ENCODE results near the gene NKAP. TPM values are rescaled to one million over a fixed set of nuclear protein-coding genes. Genes with fewer than 3 reads are reported as not detected.
A peak's percentile ranks its signal among the peaks of the same experiment; 100 is the strongest.

NKAP gene
- total RNA-seq, 2 donors from 2014 or later = 6.5 to 7.1 TPM

DNA sequence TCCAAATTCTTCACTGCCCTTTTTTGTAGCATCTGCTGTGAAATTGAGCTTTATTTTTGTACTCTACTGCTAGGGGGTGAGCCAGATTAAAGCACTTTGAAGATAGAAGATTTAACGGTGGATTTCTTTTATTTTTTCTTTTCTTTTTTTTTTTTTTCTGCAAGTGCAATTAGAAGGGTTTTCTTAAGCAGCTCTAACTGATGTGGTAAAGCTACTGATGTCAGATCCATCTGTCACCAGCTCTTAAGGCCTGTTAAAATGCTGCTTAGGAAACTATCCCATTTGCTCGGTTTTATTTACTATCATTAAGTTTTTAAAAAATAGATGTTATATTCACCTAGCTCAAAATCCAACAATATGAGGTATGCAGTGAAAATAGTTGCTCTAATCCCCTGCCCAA, 64.8 kb downstream of the NKAP start:
- DNase-seq (no peak), ATAC-seq (no peak)
- intact Hi-C loops (cut with DNase I, micrococcal nuclease) = no loop called here

DNA sequence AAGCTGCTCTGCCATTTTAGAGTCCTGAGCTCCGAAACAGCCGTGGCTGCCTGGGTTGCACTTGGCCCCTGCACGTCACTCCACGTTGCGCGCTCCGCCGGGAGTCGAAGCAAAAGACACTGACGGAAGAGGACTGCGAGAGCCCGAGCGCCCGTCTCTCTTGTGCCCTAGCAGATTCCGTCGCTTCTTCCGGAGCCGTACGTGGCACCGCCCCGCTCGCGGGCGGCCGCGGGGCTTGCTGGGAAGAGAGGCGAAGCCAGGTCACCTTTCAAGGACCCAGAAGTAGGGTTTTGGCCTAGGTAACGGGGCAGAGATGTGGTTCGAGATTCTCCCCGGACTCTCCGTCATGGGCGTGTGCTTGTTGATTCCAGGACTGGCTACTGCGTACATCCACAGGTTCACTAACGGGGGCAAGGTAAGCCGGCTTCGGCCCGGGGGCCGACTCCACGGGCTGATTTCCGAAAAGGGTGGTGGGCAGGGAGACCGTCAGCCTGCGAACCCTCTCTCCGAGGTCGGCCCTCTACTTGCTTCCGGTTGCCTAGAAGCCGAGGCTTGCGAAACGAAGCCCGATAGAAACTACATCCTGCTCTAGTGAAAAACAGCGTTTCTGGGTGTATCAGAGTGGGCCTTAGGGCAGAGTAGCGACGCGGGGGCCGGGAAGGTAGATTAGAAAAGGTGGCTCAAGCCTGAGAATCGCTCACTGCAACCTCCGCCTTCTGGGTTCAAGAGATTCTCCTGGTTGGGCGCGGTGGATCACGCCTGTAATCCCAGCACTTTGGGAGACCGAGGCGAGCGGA, 71.8 kb downstream of the NKAP start, which contains the start of the genes NDUFA1 and RNF113A:
NDUFA1 (plus strand) TSS at position 234 of the 797 bp plus-strand sequence; CDS start at position 314, 80 bp downstream.
RNF113A (minus strand) TSS at position 135 of the 797 bp plus-strand sequence; CDS start at position 15, 120 bp downstream.
- intact Hi-C loops (cut with DNase I, micrococcal nuclease) = no loop called here
- peak; percentile 94 for ATAC-seq
- DNase-seq = peak; percentile 84 to 88

DNA sequence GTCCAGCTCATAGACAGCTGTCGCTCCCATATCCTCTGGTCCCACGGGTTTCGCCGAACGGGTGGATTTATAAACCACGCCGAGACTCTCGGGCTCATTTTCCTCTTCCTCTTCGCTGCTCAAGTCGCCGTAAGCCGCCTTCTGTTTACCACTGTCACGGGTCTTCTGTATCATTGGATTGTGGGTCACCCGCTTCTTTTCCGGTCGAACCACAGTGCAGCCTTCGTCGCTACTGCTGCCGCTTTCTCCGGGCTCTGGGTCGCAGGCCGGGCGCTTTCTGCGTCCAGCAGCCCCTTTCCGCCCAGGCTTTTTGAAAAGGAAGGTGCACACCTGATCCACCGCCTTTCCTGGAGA, 72.3 kb downstream of the NKAP start:
- peak in 1 of 2 donors; percentile 40 for DNase-seq
- ATAC-seq = peak; percentile 48
- intact Hi-C loops (cut with DNase I, micrococcal nuclease) = no loop called here

Other genes starting within 250 kb of the NKAP start
- gene SOWAHD, start 185.2 kb downstream of the NKAP start, total RNA-seq = 1 to 10 TPM; 3.0 to 3.5 TPM
- 1,000 to 10,000 TPM; 1,215 to 1,372 TPM for gene RPL39, start 152.1 kb downstream of the NKAP start, total RNA-seq
- gene UPF3B, start 90.8 kb downstream of the NKAP start, total RNA-seq = 1 to 10 TPM; 7.4 to 7.9 TPM
- 10 to 100 TPM; 12.9 to 13.4 TPM for gene RNF113A, start 72.0 kb downstream of the NKAP start, total RNA-seq
- gene NDUFA1, start 71.9 kb downstream of the NKAP start, total RNA-seq = 100 to 1,000 TPM; 201 to 236 TPM
- not detected for gene AKAP14, start 47.9 kb downstream of the NKAP start, total RNA-seq
- gene RHOXF2B, start 133.9 kb upstream of the NKAP start, total RNA-seq = not detected
- gene RHOXF1, start 172.2 kb upstream of the NKAP start, total RNA-seq = under 1 TPM in 1 of 2 donors, not detected in 1; 0.47 TPM
- gene RHOXF2, start 214.9 kb upstream of the NKAP start, total RNA-seq = not detected